Stimulated activated CD4-positive, alpha-beta T cell treated with anti-CD3 and anti-CD28 coated beads, Interleukin-2, amount 100 ng/mL, for 24 hours (primary cell): Measurements from ENCODE around the gene RUFY1.
A peak's percentile ranks its signal among the peaks of the same experiment; 100 is the strongest.
"Not testable (repeated sequence)": the region's sequence is repeated elsewhere in the genome, so short reads cannot be mapped to it uniquely, and the experiment has no call there.

Experiments used
- DNase-seq, 2 donors: peaks; one replicate each; pipeline ENCODE4 v3.0.0-alpha.2; 2020

Gene RUFY1

DNA sequence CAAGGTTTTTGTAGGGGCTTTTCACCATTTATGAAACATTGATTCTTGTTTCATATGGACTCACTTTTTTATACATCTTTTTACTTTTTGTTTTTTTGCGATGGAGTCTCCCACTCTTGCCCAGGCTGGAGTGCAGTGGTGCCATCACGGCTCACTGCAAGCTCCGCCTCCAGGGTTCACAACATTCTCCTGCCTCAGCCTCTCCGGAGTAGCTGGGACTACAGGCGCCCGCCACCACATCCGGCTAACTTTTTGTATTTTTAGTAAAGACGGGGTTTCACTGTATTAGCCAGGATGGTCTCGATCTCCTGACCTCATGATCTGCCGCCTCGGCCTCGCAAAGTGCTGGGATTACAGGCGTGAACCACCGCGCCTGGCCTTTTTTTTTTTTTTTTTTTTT lies 7.1 kb upstream of the RUFY1 start:
- not testable (repeated sequence) for DNase-seq

GRCh38 chr5:179553006-179553405 lies 2.7 kb downstream of the RUFY1 start:
- DNase-seq = no peak

- no peak for DNase-seq
Observed at GRCh38 chr5:179553875-179554274, 3.5 kb downstream of the RUFY1 start.

GRCh38 chr5:179554981-179555380 lies 4.6 kb downstream of the RUFY1 start:
- DNase-seq = no peak

GRCh38 chr5:179558261-179558799 lies 8.0 kb downstream of the RUFY1 start:
- not testable (repeated sequence) for DNase-seq

GRCh38 chr5:179558932-179559283 lies 8.6 kb downstream of the RUFY1 start:
- DNase-seq = peak in 1 of 2 donors; percentile 22

DNA sequence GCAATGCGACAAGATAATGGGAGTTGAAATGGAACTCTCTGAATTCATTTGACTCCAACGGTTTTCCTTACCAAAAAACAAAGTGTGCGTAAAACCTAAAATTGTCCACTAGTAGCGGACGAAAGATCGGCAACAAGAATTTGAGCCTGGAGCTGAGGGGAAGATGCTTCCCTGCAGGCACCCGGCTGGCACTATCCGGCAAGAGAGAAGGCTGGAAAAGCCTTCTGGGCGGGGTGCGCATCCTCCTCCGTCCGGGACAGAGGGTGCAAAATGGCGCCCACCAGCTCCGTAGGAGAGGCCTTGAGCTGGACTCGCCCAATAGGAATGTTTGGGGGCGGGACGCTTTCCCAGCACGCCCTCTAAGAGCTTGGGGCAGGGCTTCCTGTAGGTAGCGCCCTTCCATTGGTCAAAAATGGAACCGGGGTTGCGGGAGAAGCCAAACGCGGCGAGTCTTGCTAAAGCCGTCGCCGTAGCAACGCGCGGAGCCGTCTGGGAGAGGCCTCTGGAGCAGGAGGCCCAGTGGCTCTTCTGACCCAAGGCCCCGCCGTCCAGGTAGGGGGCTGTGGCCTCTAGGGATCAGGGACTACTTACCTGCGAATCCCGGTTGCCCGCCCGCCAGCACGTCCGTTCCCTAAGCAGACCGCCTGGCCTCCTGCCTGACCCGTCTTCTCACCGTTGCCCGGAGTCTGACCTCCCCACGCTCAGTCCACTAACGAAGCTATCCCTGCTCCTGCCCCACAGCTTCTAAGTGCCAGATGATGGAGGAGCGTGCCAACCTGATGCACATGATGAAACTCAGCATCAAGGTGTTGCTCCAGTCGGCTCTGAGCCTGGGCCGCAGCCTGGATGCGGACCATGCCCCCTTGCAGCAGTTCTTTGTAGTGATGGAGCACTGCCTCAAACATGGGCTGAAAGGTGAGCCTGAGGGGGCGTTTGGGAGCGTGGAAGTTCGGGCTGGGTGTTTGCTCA lies 9.2 kb downstream of the RUFY1 start:
- peak; percentile 87 to 90 for DNase-seq

DNA sequence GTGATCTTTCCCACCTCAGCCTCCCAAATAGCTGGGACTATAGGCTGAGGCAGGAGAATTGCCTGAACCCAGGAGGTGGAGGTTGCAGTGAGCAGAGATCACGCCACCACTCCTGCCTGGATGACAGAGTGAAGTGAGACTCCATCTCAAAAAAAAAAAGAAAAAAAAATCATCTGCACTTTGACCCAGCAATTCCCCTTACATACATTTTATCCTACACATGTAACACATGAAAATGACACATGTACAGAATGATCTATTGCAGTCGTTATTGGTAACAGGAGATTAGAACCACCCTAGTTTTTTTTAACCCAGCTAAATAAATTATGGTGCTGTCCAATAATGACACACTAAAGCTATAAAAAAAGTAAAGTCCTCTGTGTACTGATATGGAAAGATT lies 14.2 kb downstream of the RUFY1 start:
- no peak for DNase-seq

GRCh38 chr5:179568721-179569120 lies 18.4 kb downstream of the RUFY1 start:
- DNase-seq = no peak

- DNase-seq = no peak
Observed at GRCh38 chr5:179572386-179572785, 22.0 kb downstream of the RUFY1 start.

DNA sequence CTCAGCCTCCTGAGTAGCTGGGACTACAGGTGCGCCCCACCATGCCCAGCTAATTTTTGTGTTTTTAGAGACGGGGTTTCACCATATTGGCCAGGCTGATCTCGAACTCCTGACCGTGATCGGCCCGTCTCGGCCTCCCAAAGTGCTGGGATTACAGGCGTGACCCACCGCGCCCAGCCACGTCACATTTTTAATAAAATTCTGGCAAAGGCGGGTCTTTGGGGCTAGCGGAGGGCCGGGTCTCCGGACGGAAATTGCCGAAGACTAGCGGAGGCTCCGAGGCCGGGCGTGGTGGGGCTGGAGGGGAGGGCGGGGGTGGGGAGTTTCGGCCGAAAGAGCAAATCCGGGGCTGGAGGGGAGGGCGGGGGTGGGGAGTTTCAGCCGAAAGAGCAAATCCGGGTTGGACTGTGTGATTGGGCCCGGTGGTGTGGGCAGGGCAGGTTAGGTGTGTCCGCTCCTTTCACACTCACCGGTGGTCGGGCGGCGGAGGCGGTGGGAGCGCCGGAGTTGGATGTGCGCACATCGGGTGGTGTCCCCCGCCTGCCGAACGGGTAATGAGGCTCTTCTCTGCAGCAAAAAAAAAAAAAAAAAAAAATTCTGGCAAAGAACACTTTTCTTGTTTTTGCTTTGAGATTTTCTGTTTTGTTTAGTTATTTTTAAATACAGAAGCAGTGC lies 27.1 kb downstream of the RUFY1 start:
- no peak for DNase-seq

- DNase-seq = no peak
Observed at GRCh38 chr5:179585941-179586401, 35.6 kb downstream of the RUFY1 start.

DNA sequence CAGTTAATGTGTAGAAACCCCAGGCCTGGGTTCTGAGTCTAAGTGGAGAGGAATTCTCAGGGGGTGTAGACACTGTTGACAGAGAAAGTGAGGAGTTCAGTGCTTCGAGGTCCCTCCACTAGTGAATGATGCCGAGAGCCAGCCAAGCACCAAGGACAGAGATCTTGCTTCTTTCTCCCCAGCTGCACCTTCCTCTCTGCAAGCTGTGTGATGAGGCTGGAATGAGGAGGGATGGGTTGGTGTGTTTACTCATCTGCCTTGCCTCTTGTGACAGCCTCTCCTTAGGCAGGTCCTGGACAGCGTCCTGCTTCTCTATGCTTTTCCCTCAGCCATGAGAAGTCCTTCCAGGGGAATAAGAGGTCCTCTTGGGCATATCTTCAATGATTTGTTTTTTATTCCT lies 37.8 kb downstream of the RUFY1 start:
- no peak for DNase-seq

DNA sequence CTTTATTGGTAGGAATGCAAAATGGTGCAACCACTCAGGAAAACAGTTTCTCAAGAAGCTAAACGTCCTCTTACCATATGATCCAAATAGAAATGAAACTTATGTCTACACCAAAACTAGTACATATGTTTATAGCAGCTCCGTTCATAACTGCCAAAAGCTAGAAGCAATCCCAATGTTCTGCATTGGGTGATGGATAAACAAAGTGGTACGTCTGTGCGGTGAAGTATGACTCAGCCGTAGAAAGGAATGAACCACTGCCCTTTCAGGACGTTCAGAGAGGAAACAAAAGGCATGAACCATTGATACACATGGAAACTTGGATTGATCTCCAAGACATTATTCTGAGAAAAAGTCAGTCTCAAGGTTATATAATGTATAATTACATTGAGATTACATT lies 45.6 kb downstream of the RUFY1 start:
- no peak for DNase-seq

- no peak for DNase-seq
Observed at GRCh38 chr5:179596421-179596820, 46.1 kb downstream of the RUFY1 start.

DNA sequence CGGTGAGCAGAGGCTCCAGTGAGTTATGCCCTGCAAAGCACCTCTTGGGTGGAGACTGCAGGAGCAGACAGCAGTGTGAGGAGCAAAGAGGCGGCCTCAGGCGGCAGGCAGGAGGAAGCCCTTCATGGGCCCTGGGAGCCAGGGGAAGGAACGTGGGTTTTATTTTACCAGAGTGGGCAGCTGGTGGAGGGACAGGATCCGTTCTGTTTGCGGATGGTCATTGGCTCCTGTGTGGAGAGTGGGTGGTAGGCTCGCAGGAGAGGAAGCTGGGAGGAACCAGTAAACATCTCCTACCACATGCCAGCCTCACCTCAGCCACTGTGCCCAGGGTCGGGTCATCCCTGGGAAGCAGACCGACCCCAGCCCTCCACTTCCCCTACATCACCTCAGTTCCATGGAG lies 48.7 kb downstream of the RUFY1 start:
- no peak for DNase-seq

DNA sequence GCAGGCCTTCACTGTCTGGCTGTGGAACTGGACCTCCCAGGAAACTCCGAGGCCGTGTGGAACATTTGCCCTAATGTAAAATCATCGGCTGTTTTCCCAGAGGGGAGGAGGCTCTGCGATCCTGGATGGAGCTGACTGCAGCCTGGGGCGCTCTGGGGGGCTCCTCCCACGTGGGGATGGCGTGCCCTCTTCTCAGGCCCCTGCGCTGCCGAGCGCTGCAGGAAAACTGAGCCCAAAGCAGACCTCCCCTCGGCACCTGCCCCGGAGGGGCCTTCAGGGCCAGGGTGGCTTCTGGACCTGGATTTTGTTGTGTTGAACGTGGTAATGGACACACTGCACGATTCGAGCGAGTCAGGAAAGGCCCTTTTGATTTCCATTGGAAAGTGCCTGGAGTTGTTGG lies 49.2 kb downstream of the RUFY1 start:
- no peak for DNase-seq

- DNase-seq = no peak
Observed at GRCh38 chr5:179599973-179600372, 49.6 kb downstream of the RUFY1 start.

- DNase-seq = no peak
Observed at GRCh38 chr5:179601871-179602625, 51.7 kb downstream of the RUFY1 start.

DNA sequence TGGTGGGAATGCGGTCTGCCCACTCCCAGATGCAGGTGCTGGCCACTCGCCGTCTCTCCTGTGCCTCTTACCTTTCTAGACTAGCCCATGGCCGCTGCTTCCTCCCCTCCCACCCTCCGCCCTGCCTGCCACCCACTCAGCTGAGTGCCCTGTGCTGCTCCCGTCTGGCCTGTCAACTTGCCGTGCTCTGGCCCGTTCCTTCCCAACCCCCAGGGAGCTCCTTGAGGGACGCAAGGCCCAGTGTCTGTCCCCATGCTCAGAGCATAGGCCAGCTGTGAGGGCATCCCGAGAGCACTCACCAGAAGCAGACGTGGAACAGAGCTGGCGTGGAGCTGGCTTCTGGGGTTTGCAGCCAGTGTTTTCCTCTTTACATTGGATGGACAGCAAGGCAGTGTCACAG lies 53.0 kb downstream of the RUFY1 start:
- DNase-seq = no peak

DNA sequence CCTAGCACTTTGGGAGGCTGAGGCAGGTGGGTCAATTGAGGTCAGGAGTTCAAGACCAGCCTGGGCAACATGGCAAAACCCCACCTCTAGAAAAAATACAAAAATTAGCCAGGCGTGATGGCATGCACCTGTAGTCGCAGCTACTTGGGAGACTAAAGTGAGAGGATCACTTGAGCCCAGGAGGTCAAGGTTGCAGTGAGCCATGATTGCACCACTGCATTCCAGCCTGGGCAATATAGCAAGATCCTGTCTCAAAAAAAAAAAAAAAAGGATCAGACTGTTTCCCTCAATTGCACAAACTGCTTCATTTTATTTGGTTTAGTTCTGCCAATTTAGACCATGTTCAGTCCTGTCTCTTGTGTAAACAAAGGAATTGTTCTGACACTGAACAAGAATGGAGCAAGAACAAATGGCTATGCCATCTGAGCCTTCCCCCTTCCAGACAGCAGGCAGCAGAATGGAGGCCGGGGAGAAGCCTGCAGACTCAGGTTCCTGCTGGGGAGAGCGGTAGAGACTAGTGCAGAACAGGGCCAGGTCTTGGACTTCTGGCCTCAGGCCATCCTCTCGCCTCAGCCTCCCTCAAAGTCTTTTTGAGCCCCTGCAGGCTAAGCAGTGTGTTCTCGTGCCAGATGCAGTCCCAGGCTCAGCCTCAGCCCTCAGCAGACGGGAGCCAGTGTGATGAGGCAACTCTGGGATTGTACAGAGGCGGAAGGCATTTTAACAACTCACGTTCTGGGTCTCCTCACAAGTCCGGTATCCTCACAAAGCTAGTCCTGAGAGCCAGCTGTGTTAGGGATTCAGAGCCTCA lies 54.9 kb downstream of the RUFY1 start:
- no peak for DNase-seq
